Breast epithelium (tissue), 3 donors: ENCODE data around the gene COL18A1.

Experiments used
- POLR2A ChIP-seq: fragments of 450-650 bp; IDR thresholded peaks from one replicate; pipeline ENCODE4 v1.6.1; 2016; ENCODE audit warnings: antibody characterized with exemption, mild to moderate bottlenecking, moderate library complexity
- TF ChIP-seq, protein P1 (sequence below), 3 donors: fragments of 450-650 bp; IDR thresholded peaks; one replicate each; pipeline ENCODE4 v1.5.1; 2016 to 2017; ENCODE audit warnings: antibody characterized with exemption in 3 of 3, mild to moderate bottlenecking in 3 of 3, moderate library complexity in 3 of 3

DNA sequence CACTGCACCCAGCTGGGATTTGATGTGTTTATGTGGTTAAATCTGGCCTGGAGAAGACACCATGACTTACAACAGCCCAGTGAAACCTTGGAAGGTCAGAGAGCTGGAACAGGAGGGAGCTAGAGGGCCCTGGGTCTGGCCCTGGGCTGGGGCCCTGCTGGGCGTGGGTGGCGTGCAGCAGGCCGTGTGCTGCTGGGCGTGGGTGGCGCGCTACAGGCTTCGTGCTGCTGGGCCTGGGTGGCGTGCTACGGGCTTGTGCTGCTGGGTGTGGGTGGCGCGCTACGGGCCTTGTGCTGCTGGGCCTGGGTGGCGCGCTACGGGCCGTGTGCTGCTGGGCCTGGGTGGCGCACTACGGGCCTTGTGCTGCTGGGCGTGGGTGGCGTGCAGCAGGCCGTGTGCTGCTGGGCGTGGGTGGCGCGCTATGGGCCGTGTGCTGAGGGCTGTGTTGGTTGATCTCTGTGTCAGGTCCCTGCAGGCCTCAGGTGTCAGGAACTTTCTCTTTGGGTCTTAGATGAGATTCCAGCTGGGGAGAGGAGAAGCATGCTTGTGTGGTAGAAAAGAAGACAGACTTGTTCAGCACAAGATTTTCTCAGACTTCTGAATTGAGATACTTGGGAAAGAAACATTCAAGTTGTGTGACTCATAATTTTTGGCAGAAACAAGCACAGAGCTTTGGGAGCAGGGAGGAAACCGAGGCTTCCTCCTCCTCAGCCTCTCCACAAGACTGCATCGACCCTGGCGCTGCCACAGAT lies 66.0 kb downstream of the COL18A1 start:
- TF ChIP-seq, protein P1, sequence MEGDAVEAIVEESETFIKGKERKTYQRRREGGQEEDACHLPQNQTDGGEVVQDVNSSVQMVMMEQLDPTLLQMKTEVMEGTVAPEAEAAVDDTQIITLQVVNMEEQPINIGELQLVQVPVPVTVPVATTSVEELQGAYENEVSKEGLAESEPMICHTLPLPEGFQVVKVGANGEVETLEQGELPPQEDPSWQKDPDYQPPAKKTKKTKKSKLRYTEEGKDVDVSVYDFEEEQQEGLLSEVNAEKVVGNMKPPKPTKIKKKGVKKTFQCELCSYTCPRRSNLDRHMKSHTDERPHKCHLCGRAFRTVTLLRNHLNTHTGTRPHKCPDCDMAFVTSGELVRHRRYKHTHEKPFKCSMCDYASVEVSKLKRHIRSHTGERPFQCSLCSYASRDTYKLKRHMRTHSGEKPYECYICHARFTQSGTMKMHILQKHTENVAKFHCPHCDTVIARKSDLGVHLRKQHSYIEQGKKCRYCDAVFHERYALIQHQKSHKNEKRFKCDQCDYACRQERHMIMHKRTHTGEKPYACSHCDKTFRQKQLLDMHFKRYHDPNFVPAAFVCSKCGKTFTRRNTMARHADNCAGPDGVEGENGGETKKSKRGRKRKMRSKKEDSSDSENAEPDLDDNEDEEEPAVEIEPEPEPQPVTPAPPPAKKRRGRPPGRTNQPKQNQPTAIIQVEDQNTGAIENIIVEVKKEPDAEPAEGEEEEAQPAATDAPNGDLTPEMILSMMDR (IDR thresholded peaks at IDR 0.05): no peak
- no peak for TF ChIP-seq POLR2A
